Embryonic facial prominence (tissue), 1 donor: ENCODE data around the gene VAV2.

Source experiments
- DNase-seq: peaks from one replicate; pipeline ENCODE4 v3.0.0-alpha.2; 2016; ENCODE audit errors: extremely low spot score

VAV2 gene

GRCh38 chr9:133780962-133781827 lies 210.9 kb downstream of the VAV2 start:
- no peak for DNase-seq

GRCh38 chr9:133780404-133780945 lies 211.6 kb downstream of the VAV2 start:
- DNase-seq = no peak

- DNase-seq = no peak
Measured at GRCh38 chr9:133779516-133780403, 212.4 kb downstream of the VAV2 start.

- no peak for DNase-seq
Measured at GRCh38 chr9:133779081-133779480, 213.0 kb downstream of the VAV2 start.

GRCh38 chr9:133778336-133779013 lies 213.6 kb downstream of the VAV2 start:
- DNase-seq = no peak

GRCh38 chr9:133777871-133778270 lies 214.3 kb downstream of the VAV2 start:
- DNase-seq = no peak

- DNase-seq = no peak
Measured at GRCh38 chr9:133777068-133777791, 214.9 kb downstream of the VAV2 start.

- DNase-seq = no peak
Measured at GRCh38 chr9:133775951-133776905, 215.9 kb downstream of the VAV2 start.

GRCh38 chr9:133775291-133775690 lies 216.8 kb downstream of the VAV2 start:
- DNase-seq = no peak

GRCh38 chr9:133774799-133775198 lies 217.3 kb downstream of the VAV2 start:
- no peak for DNase-seq

- DNase-seq = no peak
Measured at GRCh38 chr9:133773889-133774655, 218.1 kb downstream of the VAV2 start.

GRCh38 chr9:133772581-133772980 lies 219.5 kb downstream of the VAV2 start:
- DNase-seq = no peak

- no peak for DNase-seq
Measured at GRCh38 chr9:133771486-133772482, 220.3 kb downstream of the VAV2 start.

- no peak for DNase-seq
Measured at GRCh38 chr9:133770076-133770777, 221.9 kb downstream of the VAV2 start.

GRCh38 chr9:133769511-133770075 lies 222.5 kb downstream of the VAV2 start:
- no peak for DNase-seq

- no peak for DNase-seq
Measured at GRCh38 chr9:133768859-133769510, 223.1 kb downstream of the VAV2 start.
